GM18867 (cell line): Measurements from ENCODE around the gene TRIM44.
"Not testable (repeated sequence)": the region's sequence is repeated elsewhere in the genome, so short reads cannot be mapped to it uniquely, and the experiment has no call there.

Experiments used
- ATAC-seq: cut with Tn5 transposase; IDR thresholded peaks from one replicate; pipeline ENCODE4 v1.9.1; 2021; ENCODE audit warnings: mild to moderate bottlenecking, moderate library complexity; ENCODE audit not compliant: unreplicated experiment

The TRIM44 gene

DNA sequence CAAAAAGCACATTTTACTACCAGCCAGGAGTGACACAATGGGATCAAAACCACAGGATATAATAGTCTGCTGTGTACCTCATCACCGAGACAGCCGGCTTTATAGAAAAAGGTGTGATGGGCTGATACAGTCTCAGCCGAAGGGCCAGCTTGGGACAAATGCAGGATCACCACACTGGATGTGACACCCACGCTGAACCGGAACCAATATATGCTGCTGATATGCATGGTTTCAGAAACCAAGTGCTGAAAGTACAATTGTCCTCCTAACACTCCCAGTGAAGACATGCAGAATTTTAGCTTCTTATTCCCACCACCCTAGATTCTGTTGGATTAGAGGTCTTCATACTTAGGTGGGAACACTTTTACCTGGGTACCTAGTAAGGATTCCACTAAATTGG lies 184.3 kb downstream of the TRIM44 start:
- no peak for ATAC-seq

- ATAC-seq: no peak
These were observed 184.9 kb downstream of the TRIM44 start for GRCh38 chr11:35847473-35847872.

GRCh38 chr11:35848616-35849015 lies 186.0 kb downstream of the TRIM44 start:
- no peak for ATAC-seq

GRCh38 chr11:35850191-35850590 lies 187.6 kb downstream of the TRIM44 start:
- ATAC-seq: no peak

- no peak for ATAC-seq
These were observed 188.8 kb downstream of the TRIM44 start for GRCh38 chr11:35851342-35851741.

DNA sequence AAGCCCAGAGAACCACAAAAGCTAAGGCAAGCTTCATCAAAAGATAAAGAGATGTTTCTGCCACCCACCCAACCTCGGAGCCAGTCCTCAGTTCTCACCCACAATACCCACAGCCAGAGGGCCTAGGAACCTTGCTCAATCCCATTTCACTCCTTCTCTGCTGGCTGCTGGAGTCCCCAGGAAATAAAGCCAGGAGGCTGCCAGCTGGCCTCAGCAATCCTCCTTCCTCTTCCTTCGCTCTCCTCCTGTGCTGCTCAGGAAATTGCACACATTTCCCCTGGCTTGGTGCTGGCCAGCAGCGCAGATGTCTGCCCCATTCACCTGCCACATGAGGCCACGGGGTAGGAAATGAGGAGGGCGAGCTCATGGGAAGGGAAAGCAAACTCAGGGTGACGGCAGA lies 189.5 kb downstream of the TRIM44 start:
- no peak for ATAC-seq

GRCh38 chr11:35853971-35854370 lies 191.4 kb downstream of the TRIM44 start:
- no peak for ATAC-seq

- ATAC-seq: no peak
These were observed 193.1 kb downstream of the TRIM44 start for GRCh38 chr11:35855671-35856070.

DNA sequence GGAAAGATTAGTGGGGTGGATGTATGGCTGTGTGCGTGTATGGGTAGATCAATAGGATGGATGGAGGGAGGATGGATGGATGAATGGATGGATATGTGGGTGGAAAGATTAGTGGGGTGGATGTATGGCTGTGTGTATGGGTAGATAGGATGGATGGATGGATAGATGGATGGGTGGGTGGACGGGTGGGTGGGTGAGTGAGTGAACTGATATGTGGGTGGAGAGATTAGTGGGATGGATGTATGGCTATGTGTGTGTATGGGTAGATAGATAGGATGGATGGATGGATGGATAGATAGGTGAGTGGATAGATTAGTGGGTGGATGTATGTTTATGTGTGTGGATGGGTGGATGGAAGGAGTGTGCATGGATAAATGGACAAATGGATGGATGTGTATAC lies 193.7 kb downstream of the TRIM44 start:
- no peak for ATAC-seq

DNA sequence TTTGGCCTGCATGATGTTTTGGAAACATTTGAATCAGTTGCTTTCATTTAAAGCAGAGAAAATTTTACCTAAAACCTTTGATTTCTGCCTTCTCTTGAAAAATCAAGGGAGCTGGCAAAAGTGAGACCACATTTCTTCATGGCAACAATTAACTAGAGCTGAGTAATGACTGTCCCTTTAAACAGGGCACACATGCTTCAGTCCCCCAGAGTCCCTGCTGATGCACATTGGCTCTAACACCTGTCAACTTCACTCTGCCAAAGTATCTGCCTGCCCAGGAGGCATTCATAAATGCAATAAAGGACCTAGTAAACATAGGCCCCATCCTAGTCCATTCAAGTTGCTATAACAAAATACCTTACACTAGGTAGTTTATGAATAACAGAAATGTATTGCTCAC lies 194.2 kb downstream of the TRIM44 start:
- ATAC-seq: no peak

DNA sequence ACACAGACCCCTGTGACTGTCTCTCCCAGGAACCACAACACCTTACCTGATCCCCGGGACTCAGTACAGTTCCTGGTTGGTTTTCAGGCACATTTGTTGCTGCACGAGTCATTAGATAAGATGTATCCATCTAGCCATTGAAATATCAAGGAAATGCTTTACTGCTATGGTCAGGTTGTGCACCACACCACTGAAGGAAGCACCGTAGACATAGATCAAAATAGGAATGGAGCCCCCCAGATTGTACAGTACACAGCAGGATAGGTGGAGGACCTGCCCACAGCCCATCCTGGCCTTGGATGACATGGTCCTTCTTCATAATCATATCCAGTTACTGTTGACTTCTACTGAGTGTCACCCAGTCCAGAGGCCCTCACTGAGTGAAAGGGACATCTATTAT lies 195.3 kb downstream of the TRIM44 start:
- no peak for ATAC-seq

DNA sequence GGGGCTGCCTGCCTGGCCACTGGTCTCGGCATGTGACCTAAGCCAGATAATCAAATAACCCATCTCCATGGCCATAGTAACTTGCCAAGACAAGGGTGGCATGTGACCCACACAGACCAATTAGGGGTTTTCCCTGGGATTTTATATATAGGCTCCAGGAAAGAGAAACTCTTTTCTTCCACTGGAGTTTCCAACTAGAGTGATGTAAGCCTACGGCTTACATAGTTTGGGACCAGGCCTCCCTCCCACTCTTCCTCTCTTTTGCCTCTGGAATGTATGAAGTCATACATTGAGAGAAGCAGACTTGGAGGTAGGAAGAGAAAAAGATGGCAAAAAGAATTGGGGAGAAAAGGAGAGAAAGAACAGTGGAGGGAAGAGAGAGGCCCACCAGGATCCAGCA lies 196.7 kb downstream of the TRIM44 start:
- no peak for ATAC-seq

- ATAC-seq: not testable (repeated sequence)
These were observed 197.6 kb downstream of the TRIM44 start for GRCh38 chr11:35860194-35860593.

DNA sequence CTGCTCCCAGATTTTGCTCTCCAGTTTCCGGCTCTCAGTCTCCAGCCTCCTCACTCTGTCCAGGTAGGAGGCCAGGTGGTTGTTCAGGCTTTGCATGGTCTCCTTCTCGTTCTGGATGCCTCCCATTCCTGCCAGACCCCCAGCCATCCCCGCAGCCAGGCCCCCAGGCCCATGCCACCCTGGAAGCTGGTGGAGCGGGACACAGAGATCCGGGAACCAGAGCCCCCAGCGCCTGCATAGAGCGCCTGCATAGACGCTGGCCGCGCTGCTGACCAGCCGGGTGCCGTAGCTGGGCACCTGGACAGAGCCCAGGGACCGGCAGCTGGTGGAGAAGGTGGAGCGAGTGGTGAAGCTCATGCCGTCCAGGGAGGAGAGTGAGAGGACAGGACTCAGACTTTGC lies 198.6 kb downstream of the TRIM44 start:
- ATAC-seq: no peak

GRCh38 chr11:35862666-35863065 lies 200.1 kb downstream of the TRIM44 start:
- no peak for ATAC-seq

- no peak for ATAC-seq
These were observed 201.6 kb downstream of the TRIM44 start for GRCh38 chr11:35864131-35864530.

DNA sequence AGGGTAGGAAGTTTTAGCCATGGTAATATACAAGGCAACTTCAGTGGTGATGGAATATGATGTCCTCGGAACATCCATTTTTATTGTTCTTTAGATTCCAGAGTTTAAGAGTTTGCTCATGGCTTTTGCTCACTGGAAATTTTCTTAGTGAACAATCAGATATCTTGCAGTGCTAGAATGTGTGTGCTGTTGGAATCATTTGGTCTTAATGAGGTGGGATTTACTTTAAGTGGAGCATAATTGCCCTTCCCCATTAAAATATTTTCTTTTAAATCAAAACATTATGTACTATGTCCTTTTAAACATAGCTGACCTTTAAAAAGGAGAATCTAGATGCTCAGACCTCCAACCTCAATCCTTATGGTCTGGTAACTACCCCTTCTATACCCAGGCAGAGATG lies 204.0 kb downstream of the TRIM44 start:
- no peak for ATAC-seq
